Measurements from ENCODE around the gene KLRF1.

GRCh38 chr12:9827209-9827888 lies at the start of gene KLRF1:
- TF ChIP-seq, protein P1, sequence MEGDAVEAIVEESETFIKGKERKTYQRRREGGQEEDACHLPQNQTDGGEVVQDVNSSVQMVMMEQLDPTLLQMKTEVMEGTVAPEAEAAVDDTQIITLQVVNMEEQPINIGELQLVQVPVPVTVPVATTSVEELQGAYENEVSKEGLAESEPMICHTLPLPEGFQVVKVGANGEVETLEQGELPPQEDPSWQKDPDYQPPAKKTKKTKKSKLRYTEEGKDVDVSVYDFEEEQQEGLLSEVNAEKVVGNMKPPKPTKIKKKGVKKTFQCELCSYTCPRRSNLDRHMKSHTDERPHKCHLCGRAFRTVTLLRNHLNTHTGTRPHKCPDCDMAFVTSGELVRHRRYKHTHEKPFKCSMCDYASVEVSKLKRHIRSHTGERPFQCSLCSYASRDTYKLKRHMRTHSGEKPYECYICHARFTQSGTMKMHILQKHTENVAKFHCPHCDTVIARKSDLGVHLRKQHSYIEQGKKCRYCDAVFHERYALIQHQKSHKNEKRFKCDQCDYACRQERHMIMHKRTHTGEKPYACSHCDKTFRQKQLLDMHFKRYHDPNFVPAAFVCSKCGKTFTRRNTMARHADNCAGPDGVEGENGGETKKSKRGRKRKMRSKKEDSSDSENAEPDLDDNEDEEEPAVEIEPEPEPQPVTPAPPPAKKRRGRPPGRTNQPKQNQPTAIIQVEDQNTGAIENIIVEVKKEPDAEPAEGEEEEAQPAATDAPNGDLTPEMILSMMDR (IDR thresholded peaks at IDR 0.05; ENCODE audit: insufficient read depth, low read length) = no peak
- TF ChIP-seq POLR2AphosphoS5 (IDR thresholded peaks at IDR 0.05; ENCODE audit: low read depth) (no peak), REST (IDR thresholded peaks at IDR 0.05; ENCODE audit: insufficient replicate concordance, low read depth) (no peak), GABPA (IDR thresholded peaks at IDR 0.05; ENCODE audit: low read depth) (no peak), SPI1 (IDR thresholded peaks at IDR 0.05; ENCODE audit: borderline replicate concordance, low read depth) (no peak)
